Heart left ventricle (tissue), 16 donors: ENCODE measurements around the gene CSHL1. TPM values are rescaled to one million over a fixed set of nuclear protein-coding genes. Genes with fewer than 3 reads are reported as not detected.

Experiments
- ATAC-seq, 4 donors: fragments of 200-7000 bp; cut with Tn5 transposase; one replicate each; pipeline ENCODE4 v1.9.1; 2020 to 2022; ENCODE audit warnings: moderate library complexity in 4 of 4, mild to moderate bottlenecking in 3 of 4, moderate number of reproducible peaks in 1 of 4
- DNase-seq, 5 donors: peaks; one replicate each; pipeline ENCODE4 v3.0.0-alpha.2; 2020
- H3K27ac ChIP-seq, 12 donors: fragments of 200-600 bp; sonication (generic) in 4 of 12; one replicate each; pipeline versions ENCODE4 v1.5.0 to v1.8.0; 2016 to 2022; ENCODE audit warnings: mild to moderate bottlenecking in 2 of 12
- H3K27me3 ChIP-seq, 9 donors: fragments of 200-600 bp; sonication (generic) in 2 of 9; one replicate each; pipeline versions ENCODE4 v1.5.1 to v1.8.0; 2016 to 2022; ENCODE audit warnings: mild to moderate bottlenecking in 3 of 9
- H3K36me3 ChIP-seq, 9 donors: fragments of 200-600 bp; sonication (generic) in 2 of 9; one replicate each; pipeline versions ENCODE4 v1.5.0 to v1.8.0; 2018 to 2022; ENCODE audit warnings: mild to moderate bottlenecking in 2 of 9
- H3K4me1 ChIP-seq, 12 donors: fragments of 200-600 bp; sonication (generic) in 4 of 12; one replicate each; pipeline versions ENCODE4 v1.5.0 to v1.8.0; 2016 to 2022; ENCODE audit warnings: mild to moderate bottlenecking in 3 of 12
- H3K4me3 ChIP-seq, 12 donors: fragments of 200-600 bp; sonication (generic) in 4 of 12; one replicate each; pipeline versions ENCODE4 v1.5.0 to v1.8.0; 2017 to 2022; ENCODE audit warnings: mild to moderate bottlenecking in 9 of 12, moderate library complexity in 4 of 12
- H3K9me3 ChIP-seq, 12 donors: fragments of 200-600 bp; sonication (generic) in 4 of 12; one replicate each; pipeline versions ENCODE4 v1.5.0 to v1.8.0; 2016 to 2022; ENCODE audit warnings: mild to moderate bottlenecking in 1 of 12
- CTCF ChIP-seq, 12 donors: fragments of 200-600 bp; sonication (generic) in 4 of 12; IDR thresholded peaks; one replicate each; pipeline versions ENCODE4 v1.5.0 to v1.8.0; 2018 to 2022; ENCODE audit warnings: antibody characterized with exemption in 12 of 12, mild to moderate bottlenecking in 5 of 12
- POLR2A ChIP-seq, 2 donors: fragments of 450-650 bp; IDR thresholded peaks; one replicate each; pipeline ENCODE4 v1.6.1; 2017; ENCODE audit warnings: antibody characterized with exemption in 2 of 2, mild to moderate bottlenecking in 2 of 2, moderate library complexity in 2 of 2
- WGBS, 4 donors: extraction: QIAGEN DNeasy Blood & Tissue Kit in 2 of 4; methylation state at CpG; one replicate each; pipeline versions ENCODE4 v1.1.5 to v1.1.7; 2013 to 2018; 5-methylcytosine and 5-hydroxymethylcytosine counted together
- intact Hi-C, 10 donors: fragments of 100-400 bp; cut with DNase I; formaldehyde crosslinking; loops; one replicate each; pipeline versions ENCODE4 v1.11.1 to v1.14.2; 2022
- polyA plus RNA-seq, 2 donors: library from polyadenylated mRNA; stranded (reverse); fragments of 200-250 nt; gene quantifications; one replicate each; pipeline ENCODE4 v1.2.3, GENCODE V29; 2013
- total RNA-seq, 9 donors: library from RNA; depleted of rRNA in 2 of 9; stranded (reverse); fragments of >200 nt in 2 of 9; fragmentation: NEBNext Ultra II Directional in 3 of 9; extraction: Animal tissue kit (Norgen Biotek cat#: 25700) in 3 of 9; gene quantifications; one replicate each; pipeline versions ENCODE4 v1.1.0 to v1.2.4, GENCODE V29; 2016 to 2023
- donor health status: ischemic (EF 13 %, LVEDD 7.1; RV severe dilation, severe dysfunction).
- donor health status: healthy with polysubstance abuse.
- donor health status: DM: no; HTN: yes; CAD: no.
- donor health status: DM: no; HTN: no; CAD: no.
- donor health status: ischemic (EF 25% LVEDD 6.9; RV normal size, moderate dysfunction).
- donor health status: ischemic (EF 25% LVEDD 5.7; RV mildly dilated, moderate dysfunction).
- donor health status: healthy.
- donor health status: DM: yes; HTN: yes; CAD: no.
- donor health status: ischemic (EF 35%, LVEDD 5.7; RV mildly dilated, moderate dysfunction).
- donor health status: nonischemic (EF 11% LVEDD 7.7; RV severe dilation, severe dysfunction).
- donor health status: DM: yes; HTN: yes; CAD: no.
- donor health status: PGD.
- donor health status: ischemic (EF 29% LVEDD 5.4; RV normal size, mild dysfunction).
- donor health status: nonischemic (EF 23%, LVEDD 6.1; RV moderate dilation, normal function).

The CSHL1 gene
- total and polyA plus RNA-seq, 11 donors = not detected

DNA sequence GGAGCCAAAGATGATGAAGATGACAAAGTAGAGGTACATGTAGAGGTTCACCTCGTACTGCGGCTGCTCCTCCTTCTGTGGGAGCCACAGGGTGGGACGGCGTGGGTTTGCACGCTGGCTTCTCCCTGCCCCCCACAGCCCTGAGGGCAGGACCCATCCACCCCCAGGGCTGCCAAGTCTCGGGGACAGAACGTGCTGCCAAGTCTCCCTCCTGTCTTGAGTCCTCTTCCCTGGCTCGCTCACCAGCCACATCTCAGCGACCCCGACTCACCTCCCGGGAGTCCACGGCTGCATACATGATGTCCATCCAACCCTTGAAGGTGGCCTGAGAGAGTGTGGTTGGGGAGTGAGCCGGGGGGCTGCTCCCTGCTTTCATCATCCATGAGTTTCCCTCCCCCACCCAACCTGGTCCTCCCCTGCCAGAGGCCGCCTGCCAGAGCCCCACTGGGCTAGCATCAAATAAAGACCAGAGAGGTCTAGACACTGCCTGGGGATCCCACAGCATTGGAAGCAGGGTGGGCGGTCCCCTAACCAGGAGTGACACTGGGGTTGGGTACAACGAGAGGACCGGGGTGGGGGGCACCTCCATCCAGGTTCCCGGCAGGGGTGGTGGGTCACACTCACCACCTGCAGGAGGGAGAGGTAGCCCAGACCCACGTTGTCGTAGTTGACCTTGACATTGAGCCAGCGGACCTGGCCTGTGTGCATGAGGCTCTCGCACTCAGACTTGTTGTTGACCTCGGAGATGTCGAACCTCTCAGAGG is 33.9 kb upstream of the CSHL1 start:
- WGBS, 4 donors = 87 to 90% (median 88%) methylated on average over 17 to 24 of the region's 24 CpGs
- TF ChIP-seq POLR2A (IDR thresholded peaks at IDR 0.05) (no peak), CTCF (IDR thresholded peaks at IDR 0.05) (no peak)
- no peak overlapping the region for H3K27ac ChIP-seq
- ATAC-seq = no peak
- H3K9me3 ChIP-seq = no peaks in the 10 kb centered on the region
- no peak overlapping the region for H3K4me3 ChIP-seq
- peaks cover 0 to 15% (median 0%) of the 10 kb centered on the region in 12 donors for H3K4me1 ChIP-seq
- no peaks in the 10 kb centered on the region for H3K36me3 ChIP-seq
- intact Hi-C loops = loop anchor here in 2 of 10 donors (5.0 kb wide), 1 partner anchor 42 kb away; no protein-coding TSS in a partner anchor
- no peaks in the 10 kb centered on the region for H3K27me3 ChIP-seq
- no peak for DNase-seq

DNA sequence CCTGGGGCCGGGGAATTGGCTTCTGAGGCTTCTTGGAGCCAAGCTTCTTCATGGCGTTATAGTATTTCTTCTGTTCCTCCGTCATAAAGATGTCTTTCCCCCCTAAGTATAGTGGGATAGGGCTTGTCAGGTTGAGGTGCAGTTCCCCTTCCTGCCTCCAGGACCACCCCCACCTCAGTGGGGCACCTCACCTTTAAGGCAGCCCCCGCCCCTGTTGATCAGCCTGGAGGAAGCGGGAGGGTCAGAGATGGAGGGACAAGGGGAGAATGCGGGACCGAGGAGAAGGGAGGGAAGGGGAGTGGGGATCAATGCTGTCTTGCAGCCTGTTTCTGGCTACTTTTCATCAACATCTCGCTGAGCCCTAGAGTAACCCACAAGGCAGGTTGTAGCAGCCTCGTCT is 32.7 kb upstream of the CSHL1 start:
- intact Hi-C loops = no loop called here
- no peak overlapping the region for H3K4me3 ChIP-seq
- no peak overlapping the region for H3K27ac ChIP-seq
- 73 to 93% (median 83%) methylated on average over 9 of the region's 9 CpGs for WGBS, 4 donors
- no peaks in the 10 kb centered on the region for H3K9me3 ChIP-seq
- H3K4me1 ChIP-seq = peaks cover 0 to 15% (median 0%) of the 10 kb centered on the region in 12 donors
- H3K27me3 ChIP-seq = no peaks in the 10 kb centered on the region
- no peak for ATAC-seq
- DNase-seq = no peak
- H3K36me3 ChIP-seq = no peaks in the 10 kb centered on the region
- TF ChIP-seq POLR2A (IDR thresholded peaks at IDR 0.05) (no peak), CTCF (IDR thresholded peaks at IDR 0.05) (no peak)

DNA sequence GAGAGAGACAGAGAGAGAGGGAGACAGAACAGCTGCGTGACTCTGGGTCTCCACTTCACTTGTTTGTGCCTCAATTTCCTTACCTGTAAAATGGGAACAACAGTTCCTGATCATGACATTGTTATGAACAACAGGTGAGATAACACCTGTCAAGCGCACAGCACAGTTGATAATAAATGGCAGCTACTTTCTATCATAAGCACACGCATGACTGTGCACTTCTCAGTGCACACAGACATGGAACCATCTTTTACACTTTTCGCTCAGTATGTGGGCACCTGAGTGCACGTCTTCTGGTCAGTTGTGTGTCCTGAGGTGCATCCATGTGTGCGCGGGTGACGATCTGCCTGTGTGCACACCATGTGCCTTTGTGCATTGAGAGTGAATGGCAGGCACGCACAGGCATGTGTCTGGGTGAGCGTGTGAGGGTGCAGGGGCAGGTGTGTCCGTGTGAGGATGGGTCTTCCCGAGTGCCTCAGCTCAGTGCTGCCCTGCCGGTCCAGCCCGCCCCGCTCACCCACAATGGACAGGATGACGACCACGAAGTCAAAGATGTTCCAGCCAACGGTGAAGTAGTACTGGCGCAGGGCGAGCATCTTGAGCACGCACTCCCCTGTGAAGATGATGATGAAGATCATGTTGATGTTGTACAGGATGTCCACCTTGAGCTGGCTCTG is 31.4 kb upstream of the CSHL1 start:
- intact Hi-C loops = no loop called here
- Histone ChIP-seq H3K4me1 (peaks cover 0 to 15% (median 0%) of the 10 kb centered on the region in 12 donors), H3K9me3 (no peaks in the 10 kb centered on the region), H3K27ac (no peak overlapping the region), H3K27me3 (no peaks in the 10 kb centered on the region), H3K36me3 (no peaks in the 10 kb centered on the region), H3K4me3 (no peak overlapping the region)
- TF ChIP-seq POLR2A (IDR thresholded peaks at IDR 0.05) (no peak), CTCF (IDR thresholded peaks at IDR 0.05) (no peak)
- ATAC-seq = no peak
- 91 to 97% (median 96%) methylated on average over 15 to 21 of the region's 21 CpGs for WGBS, 4 donors
- no peak for DNase-seq

DNA sequence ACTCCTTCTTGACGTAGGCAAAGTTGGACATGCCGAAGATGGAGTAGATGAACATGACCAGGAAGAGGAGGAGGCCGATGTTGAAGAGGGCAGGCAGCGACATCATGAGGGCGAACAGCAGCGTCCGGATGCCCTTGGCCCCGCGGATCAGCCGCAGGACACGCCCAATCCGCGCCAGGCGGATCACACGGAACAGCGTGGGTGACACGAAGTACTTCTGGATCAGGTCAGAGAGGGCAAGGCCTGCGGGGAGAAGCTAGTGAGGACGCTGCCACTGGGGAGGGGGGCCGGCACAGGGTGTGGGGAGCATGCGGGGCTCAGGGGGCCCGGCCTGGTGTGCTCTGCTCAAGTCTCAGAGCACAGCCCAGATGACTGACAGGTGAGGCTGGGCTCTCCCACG is 30.7 kb upstream of the CSHL1 start:
- no peaks in the 10 kb centered on the region for H3K9me3 ChIP-seq
- 92 to 94% (median 94%) methylated on average over 21 to 23 of the region's 23 CpGs for WGBS, 4 donors
- no peak overlapping the region for H3K4me3 ChIP-seq
- TF ChIP-seq CTCF (IDR thresholded peaks at IDR 0.05) = no peak
- TF ChIP-seq POLR2A (IDR thresholded peaks at IDR 0.05) = no peak
- no peaks in the 10 kb centered on the region for H3K36me3 ChIP-seq
- peaks cover 0 to 11% (median 0%) of the 10 kb centered on the region in 12 donors for H3K4me1 ChIP-seq
- ATAC-seq = no peak
- intact Hi-C loops = no loop called here
- DNase-seq = no peak
- no peak overlapping the region for H3K27ac ChIP-seq
- no peaks in the 10 kb centered on the region for H3K27me3 ChIP-seq
